ENCODE measurements around the gene IQSEC1.

Gene IQSEC1

GRCh38 chr3:12926660-12927059 is 146.6 kb downstream of the IQSEC1 start:
- H3K36me3 ChIP-seq (ENCODE audit: low read depth) = no peaks in the 10 kb centered on the region; the same call in 1 of the 2 replicates
- TF ChIP-seq CTCF (IDR thresholded peaks at IDR 0.05; ENCODE audit: poor library complexity, severe bottlenecking) = no peak
- ATAC-seq (ENCODE audit: low read depth) = no peak

GRCh38 chr3:12925648-12926047 is 147.6 kb downstream of the IQSEC1 start:
- no peak overlapping the region for H3K4me3 ChIP-seq (ENCODE audit: severe bottlenecking)
- H3K9me3 ChIP-seq (ENCODE audit: severe bottlenecking) = no peaks in the 10 kb centered on the region

More at GRCh38 chr3:12926660-12927059, 146.6 kb downstream of the IQSEC1 start:
- no peak overlapping the region for H3K4me3 ChIP-seq (ENCODE audit: severe bottlenecking)
- no peaks in the 10 kb centered on the region for H3K27me3 ChIP-seq (ENCODE audit: insufficient read depth, poor library complexity, severe bottlenecking)
- H3K27ac ChIP-seq (ENCODE audit: poor library complexity, severe bottlenecking) = no peak overlapping the region
- H3K4me1 ChIP-seq (ENCODE audit: insufficient read depth, poor library complexity, severe bottlenecking) = no peaks in the 10 kb centered on the region
- no peak for DNase-seq (ENCODE audit: low spot score)
- H3K9me3 ChIP-seq (ENCODE audit: severe bottlenecking) = no peaks in the 10 kb centered on the region

GRCh38 chr3:12924437-12924836 is 148.8 kb downstream of the IQSEC1 start:
- no peak overlapping the region for H3K27ac ChIP-seq (ENCODE audit: poor library complexity, severe bottlenecking)

More at GRCh38 chr3:12925648-12926047, 147.6 kb downstream of the IQSEC1 start:
- H3K27me3 ChIP-seq (ENCODE audit: insufficient read depth, poor library complexity, severe bottlenecking) = no peaks in the 10 kb centered on the region
- ATAC-seq (ENCODE audit: low read depth) (no peak), DNase-seq (ENCODE audit: low spot score) (no peak)
- no peaks in the 10 kb centered on the region; the same call in 1 of the 2 replicates for H3K36me3 ChIP-seq (ENCODE audit: low read depth)
- no peak overlapping the region for H3K27ac ChIP-seq (ENCODE audit: poor library complexity, severe bottlenecking)
- TF ChIP-seq CTCF (IDR thresholded peaks at IDR 0.05; ENCODE audit: poor library complexity, severe bottlenecking) = no peak
- no peaks in the 10 kb centered on the region for H3K4me1 ChIP-seq (ENCODE audit: insufficient read depth, poor library complexity, severe bottlenecking)

GRCh38 chr3:12922881-12923431 is 150.3 kb downstream of the IQSEC1 start:
- no peaks in the 10 kb centered on the region; the same call in 1 of the 2 replicates for H3K36me3 ChIP-seq (ENCODE audit: low read depth)
- no peaks in the 10 kb centered on the region for H3K27me3 ChIP-seq (ENCODE audit: insufficient read depth, poor library complexity, severe bottlenecking)
- no peak overlapping the region for H3K27ac ChIP-seq (ENCODE audit: poor library complexity, severe bottlenecking)
- H3K4me1 ChIP-seq (ENCODE audit: insufficient read depth, poor library complexity, severe bottlenecking) = no peaks in the 10 kb centered on the region
- no peaks in the 10 kb centered on the region for H3K9me3 ChIP-seq (ENCODE audit: severe bottlenecking)
- TF ChIP-seq CTCF (IDR thresholded peaks at IDR 0.05; ENCODE audit: poor library complexity, severe bottlenecking) = no peak
- ATAC-seq (ENCODE audit: low read depth) (no peak), DNase-seq (ENCODE audit: low spot score) (no peak)
- no peak overlapping the region for H3K4me3 ChIP-seq (ENCODE audit: severe bottlenecking)

More at GRCh38 chr3:12924437-12924836, 148.8 kb downstream of the IQSEC1 start:
- Histone ChIP-seq H3K4me1 (ENCODE audit: insufficient read depth, poor library complexity, severe bottlenecking) (no peaks in the 10 kb centered on the region), H3K27me3 (ENCODE audit: insufficient read depth, poor library complexity, severe bottlenecking) (no peaks in the 10 kb centered on the region), H3K36me3 (ENCODE audit: low read depth) (no peaks in the 10 kb centered on the region; the same call in 1 of the 2 replicates), H3K4me3 (ENCODE audit: severe bottlenecking) (no peak overlapping the region), H3K9me3 (ENCODE audit: severe bottlenecking) (no peaks in the 10 kb centered on the region)
- TF ChIP-seq CTCF (IDR thresholded peaks at IDR 0.05; ENCODE audit: poor library complexity, severe bottlenecking) = no peak
- ATAC-seq (ENCODE audit: low read depth) (no peak), DNase-seq (ENCODE audit: low spot score) (no peak)

GRCh38 chr3:12922306-12922705 is 150.9 kb downstream of the IQSEC1 start:
- DNase-seq (ENCODE audit: low spot score) (no peak), ATAC-seq (ENCODE audit: low read depth) (no peak)
- no peak for TF ChIP-seq CTCF (IDR thresholded peaks at IDR 0.05; ENCODE audit: poor library complexity, severe bottlenecking)
- H3K36me3 ChIP-seq (ENCODE audit: low read depth) = no peaks in the 10 kb centered on the region; the same call in 1 of the 2 replicates
- no peak overlapping the region for H3K4me3 ChIP-seq (ENCODE audit: severe bottlenecking)
- H3K4me1 ChIP-seq (ENCODE audit: insufficient read depth, poor library complexity, severe bottlenecking) = no peaks in the 10 kb centered on the region
- no peak overlapping the region for H3K27ac ChIP-seq (ENCODE audit: poor library complexity, severe bottlenecking)
- H3K27me3 ChIP-seq (ENCODE audit: insufficient read depth, poor library complexity, severe bottlenecking) = no peaks in the 10 kb centered on the region
- H3K9me3 ChIP-seq (ENCODE audit: severe bottlenecking) = no peaks in the 10 kb centered on the region

Data from RWPE2 (cell line).